CD4-positive, alpha-beta T cell (primary cell): ENCODE results near the gene RNF126. TPM values are rescaled to one million over a fixed set of nuclear protein-coding genes. Genes with fewer than 3 reads are reported as not detected.

Experiments used
- ATAC-seq: fragments of 200-7000 bp; cut with Tn5 transposase; one replicate; pipeline ENCODE4 v1.10.0; 2022; ENCODE audit warnings: mild to moderate bottlenecking; ENCODE audit not compliant: poor library complexity
- CTCF ChIA-PET: fragments of 350-600 bp; sonication (Branson Sonifier 250); formaldehyde crosslinking; loops from one replicate; lab custom pipeline; 2021; ENCODE audit warnings: antibody characterized with exemption, inconsistent platforms; lab: Charles Lee
- POLR2A ChIA-PET: fragments of 350-600 bp; sonication (Branson Sonifier 250); formaldehyde crosslinking; loops from one replicate; lab custom pipeline; 2021; ENCODE audit warnings: antibody characterized with exemption, inconsistent platforms; lab: Charles Lee
- DNase-seq, 14 experiments: peaks; one replicate each; pipeline ENCODE4 v3.0.0-alpha.2; 2013 to 2020; ENCODE audit warnings: mixed read lengths in 2 of 14
- H3K27ac ChIP-seq, 2 donors: one replicate each; pipeline versions ENCODE4 v1.5.1 to v1.7.0; 2013; ENCODE audit warnings: low read length in 2 of 2, low read depth in 1 of 2, mild to moderate bottlenecking in 1 of 2
- H3K27me3 ChIP-seq, 2 experiments: 1 replicate in 1 of 2; 2 replicates in 1 of 2; pipeline versions ENCODE4 v1.6.1 to v1.7.0; 2013; ENCODE audit warnings: low read length in 2 of 2, control low read depth in 1 of 2, mild to moderate bottlenecking in 1 of 2, moderate library complexity in 1 of 2; ENCODE audit not compliant: insufficient read depth in 2 of 2, control insufficient read depth in 1 of 2
- H3K36me3 ChIP-seq: one replicate; pipeline ENCODE4 v1.6.1; 2013; ENCODE audit warnings: low read length, control low read depth; ENCODE audit not compliant: insufficient read depth
- H3K4me1 ChIP-seq: one replicate; pipeline ENCODE4 v1.6.1; 2013; ENCODE audit warnings: low read length, control low read depth; ENCODE audit not compliant: insufficient read depth
- H3K4me3 ChIP-seq: one replicate; pipeline ENCODE4 v1.5.1; 2013; ENCODE audit warnings: mild to moderate bottlenecking, low read length, moderate library complexity
- H3K9me3 ChIP-seq, 2 experiments: 1 replicate in 1 of 2; 2 replicates in 1 of 2; pipeline versions ENCODE4 v1.6.1 to v1.7.0; 2013; ENCODE audit warnings: low read length in 2 of 2, mild to moderate bottlenecking in 2 of 2, control low read depth in 1 of 2, moderate library complexity in 1 of 2; ENCODE audit not compliant: control insufficient read depth in 1 of 2, insufficient read depth in 1 of 2
- H3K27ac Mint-ChIP-seq: one replicate; pipeline ENCODE4 v1.8.0; 2020; ENCODE audit warnings: mixed read lengths
- H3K27me3 Mint-ChIP-seq: one replicate; pipeline ENCODE4 v1.8.0; 2021; ENCODE audit warnings: mixed read lengths
- H3K36me3 Mint-ChIP-seq: one replicate; pipeline ENCODE4 v1.8.0; 2021; ENCODE audit warnings: low read depth, mixed read lengths
- H3K4me1 Mint-ChIP-seq: one replicate; pipeline ENCODE4 v1.8.0; 2021; ENCODE audit warnings: low read depth, mixed read lengths
- H3K4me3 Mint-ChIP-seq: one replicate; pipeline ENCODE4 v1.8.0; 2020; ENCODE audit warnings: mild to moderate bottlenecking, mixed read lengths
- H3K9me3 Mint-ChIP-seq: one replicate; pipeline ENCODE4 v1.8.0; 2020; ENCODE audit warnings: mixed read lengths
- intact Hi-C, 2 experiments: fragments of 100-400 bp; cut with DNase I in 1 of 2; cut with micrococcal nuclease in 1 of 2; formaldehyde crosslinking; loops; one replicate each; pipeline versions ENCODE4 v1.15.1 to v1.9.0; 2023 to 2025; cut with DNase I, micrococcal nuclease
- total RNA-seq, 174 experiments: library from RNA in 2 of 174; stranded (reverse) in 2 of 174; gene quantifications; one replicate each; pipeline ENCODE4 v1.2.3 and lab custom pipeline; 2021 to 2026
- TF ChIP-seq, protein P1 (sequence below): fragments of 200-600 bp; IDR thresholded peaks from one replicate; pipeline ENCODE4 v1.8.0; 2022; ENCODE audit warnings: antibody characterized with exemption, mild to moderate bottlenecking

RNF126 gene
- total RNA-seq, 2 experiments from 2014 or later: 112 to 119 TPM

- Mint-ChIP-seq H3K9me3 (no peaks in the 10 kb centered on the region), H3K27me3 (peaks cover 24% of the 10 kb centered on the region), H3K4me1 (no peaks in the 10 kb centered on the region), H3K4me3 (no peak within 1 kb of the TSS), H3K36me3 (no peaks in the 10 kb centered on the region), H3K27ac (no peak within 1 kb of the TSS)
- Histone ChIP-seq H3K9me3 (peaks cover 0 to 14% of the 10 kb centered on the region in 2 experiments), H3K27me3 (peaks cover 21 to 30% of the 10 kb centered on the region in 2 experiments), H3K36me3 (no peaks in the 10 kb centered on the region), H3K27ac (no peak within 1 kb of the TSS), H3K4me1 (peaks cover 17% of the 10 kb centered on the region), H3K4me3 (no peak within 1 kb of the TSS)
- DNase-seq (peak in 1 of 14 experiments; percentile 14), ATAC-seq (no peak)
- ChIA-PET CTCF (no interaction called here), POLR2A (no interaction called here)
- intact Hi-C loops: no loop called here
- TF ChIP-seq, protein P1, sequence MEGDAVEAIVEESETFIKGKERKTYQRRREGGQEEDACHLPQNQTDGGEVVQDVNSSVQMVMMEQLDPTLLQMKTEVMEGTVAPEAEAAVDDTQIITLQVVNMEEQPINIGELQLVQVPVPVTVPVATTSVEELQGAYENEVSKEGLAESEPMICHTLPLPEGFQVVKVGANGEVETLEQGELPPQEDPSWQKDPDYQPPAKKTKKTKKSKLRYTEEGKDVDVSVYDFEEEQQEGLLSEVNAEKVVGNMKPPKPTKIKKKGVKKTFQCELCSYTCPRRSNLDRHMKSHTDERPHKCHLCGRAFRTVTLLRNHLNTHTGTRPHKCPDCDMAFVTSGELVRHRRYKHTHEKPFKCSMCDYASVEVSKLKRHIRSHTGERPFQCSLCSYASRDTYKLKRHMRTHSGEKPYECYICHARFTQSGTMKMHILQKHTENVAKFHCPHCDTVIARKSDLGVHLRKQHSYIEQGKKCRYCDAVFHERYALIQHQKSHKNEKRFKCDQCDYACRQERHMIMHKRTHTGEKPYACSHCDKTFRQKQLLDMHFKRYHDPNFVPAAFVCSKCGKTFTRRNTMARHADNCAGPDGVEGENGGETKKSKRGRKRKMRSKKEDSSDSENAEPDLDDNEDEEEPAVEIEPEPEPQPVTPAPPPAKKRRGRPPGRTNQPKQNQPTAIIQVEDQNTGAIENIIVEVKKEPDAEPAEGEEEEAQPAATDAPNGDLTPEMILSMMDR: no peak
These were observed 32.4 kb upstream of the RNF126 start, which contains the start of gene PRSS57 for GRCh38 chr19:695352-695949. Gene PRSS57 (minus strand): TSS chr19:695452. CDS start chr19:695430, 22 bp downstream.

- H3K4me3 ChIP-seq: no peak overlapping the region
- H3K27ac ChIP-seq: no peak overlapping the region
- DNase-seq (peak in 1 of 14 experiments; percentile 13), ATAC-seq (no peak)
- H3K9me3 ChIP-seq: peaks cover 0 to 14% of the 10 kb centered on the region in 2 experiments
- no peaks in the 10 kb centered on the region for H3K36me3 ChIP-seq
- peaks cover 17% of the 10 kb centered on the region for H3K4me1 ChIP-seq
- Mint-ChIP-seq H3K36me3 (no peaks in the 10 kb centered on the region), H3K4me1 (no peaks in the 10 kb centered on the region), H3K27me3 (peaks cover 24% of the 10 kb centered on the region), H3K9me3 (no peaks in the 10 kb centered on the region), H3K4me3 (no peak overlapping the region), H3K27ac (no peak overlapping the region)
- H3K27me3 ChIP-seq: peaks cover 21 to 30% of the 10 kb centered on the region in 2 experiments
- ChIA-PET POLR2A (no interaction called here), CTCF (no interaction called here)
- intact Hi-C loops: no loop called here
- TF ChIP-seq, protein P1: no peak
These were observed 31.7 kb upstream of the RNF126 start for GRCh38 chr19:694481-695351.

- ChIA-PET POLR2A (no interaction called here), CTCF (no interaction called here)
- H3K27ac Mint-ChIP-seq: no peak overlapping the region
- H3K36me3 ChIP-seq: no peaks in the 10 kb centered on the region
- H3K4me1 Mint-ChIP-seq: no peaks in the 10 kb centered on the region
- H3K9me3 Mint-ChIP-seq: no peaks in the 10 kb centered on the region
- DNase-seq (no peak), ATAC-seq (no peak)
- H3K9me3 ChIP-seq: peaks cover 0 to 6% of the 10 kb centered on the region in 2 experiments
- TF ChIP-seq, protein P1: no peak
- H3K27me3 Mint-ChIP-seq: peaks cover 7% of the 10 kb centered on the region
- H3K4me3 ChIP-seq: no peak overlapping the region
- H3K27ac ChIP-seq: no peak overlapping the region
- peaks cover 7% of the 10 kb centered on the region in 2 experiments for H3K27me3 ChIP-seq
- intact Hi-C loops: no loop called here
- H3K4me3 Mint-ChIP-seq: no peak overlapping the region
- no peaks in the 10 kb centered on the region for H3K36me3 Mint-ChIP-seq
- H3K4me1 ChIP-seq: peaks cover 8% of the 10 kb centered on the region
These were observed 27.2 kb upstream of the RNF126 start for GRCh38 chr19:690203-690602.
